ENCODE results near the gene ACTL6B. TPM values are rescaled to one million over a fixed set of nuclear protein-coding genes. Genes with fewer than 3 reads are reported as not detected.

Gene ACTL6B
- total and polyA plus RNA-seq, 2 donors (not counting 3 experiments of a cell fraction or from before 2014, with no cell fraction given), result not detected

DNA sequence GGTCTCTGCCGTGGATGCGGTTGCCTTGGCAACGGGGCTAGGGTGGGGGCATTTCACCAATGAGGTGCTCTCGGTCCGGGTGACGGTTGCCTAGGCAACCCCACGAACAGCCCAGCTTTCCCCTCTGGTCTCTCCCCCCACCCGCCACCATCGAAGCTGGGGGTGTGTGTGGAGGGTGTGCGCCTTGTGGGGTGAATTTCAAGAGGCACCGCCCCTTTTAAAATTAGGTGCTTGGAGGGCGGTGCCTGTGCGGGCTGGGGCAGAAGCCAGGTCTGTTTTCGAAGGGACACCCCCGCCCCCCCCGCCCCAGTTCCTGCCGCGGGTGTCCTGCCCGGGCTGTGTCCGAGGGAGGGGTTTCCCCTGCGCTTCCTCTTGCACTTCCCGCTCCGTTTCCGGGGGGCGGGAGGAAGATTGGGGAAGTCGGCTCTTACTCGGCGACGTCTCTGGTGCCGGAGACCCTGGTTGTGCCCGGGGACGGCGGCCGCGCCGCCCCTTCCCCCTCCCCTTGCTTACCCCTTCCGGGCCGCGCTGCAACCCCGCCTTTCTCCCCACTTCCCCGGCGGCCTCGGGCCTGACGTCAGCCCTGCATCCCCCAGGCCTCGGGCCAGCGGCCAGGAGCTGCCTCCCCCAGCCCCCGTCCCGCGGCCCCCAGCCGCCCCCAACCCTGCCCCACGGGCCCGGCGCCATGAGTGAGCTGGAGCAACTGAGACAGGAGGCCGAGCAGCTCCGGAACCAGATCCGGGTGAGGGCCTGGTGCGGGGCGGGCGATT lies 19.5 kb upstream of the ACTL6B start:
- peaks cover 4% of the 10 kb centered on the region for H3K4me1 ChIP-seq (ENCODE audit: control insufficient read depth, extremely low read depth, insufficient read depth, low read length)
- peaks cover 10 to 33% of the 10 kb centered on the region in 2 experiments for H3K36me3 ChIP-seq (ENCODE audit: control insufficient read depth in 2 of 2, extremely low read depth in 1 of 2, insufficient read depth in 2 of 2, low read length in 2 of 2)
- CTCF ChIA-PET, result interaction anchor here (0.6 to 2.2 kb wide), 10 partner anchors 9 to 245 kb away, joined by 3 to 5 read pairs (median 4); partner anchors contain the start of genes MOSPD3 and POP7
- H3K9me3 ChIP-seq (replicated peaks; ENCODE audit: control insufficient read depth, insufficient read depth, low read length), result no peaks in the 10 kb centered on the region
- H3K4me2 ChIP-seq (ENCODE audit: insufficient read depth, low read length), result peak overlapping the region; percentile 7
- TF ChIP-seq MYC (IDR thresholded peaks at IDR 0.05; ENCODE audit: low read depth, low read length), result no peak
- peak; percentile 37 for TF ChIP-seq POLR2A (IDR thresholded peaks at IDR 0.05; ENCODE audit: low read depth, low read length)
- peak; percentile 45 for TF ChIP-seq POLR2AphosphoS5 (IDR thresholded peaks at IDR 0.05; ENCODE audit: insufficient read depth, low read depth, low read length)
- TF ChIP-seq JUN (IDR thresholded peaks at IDR 0.05; ENCODE audit: borderline replicate concordance, insufficient read depth, insufficient read length, low read depth), result no peak
- TF ChIP-seq EZH2 (IDR thresholded peaks at IDR 0.05; ENCODE audit: borderline replicate concordance, low read depth, low read length, severe bottlenecking), result no peak
- TF ChIP-seq FOS (IDR thresholded peaks at IDR 0.05; ENCODE audit: borderline replicate concordance, insufficient read depth, low read length), result no peak
- TF ChIP-seq, protein P1, sequence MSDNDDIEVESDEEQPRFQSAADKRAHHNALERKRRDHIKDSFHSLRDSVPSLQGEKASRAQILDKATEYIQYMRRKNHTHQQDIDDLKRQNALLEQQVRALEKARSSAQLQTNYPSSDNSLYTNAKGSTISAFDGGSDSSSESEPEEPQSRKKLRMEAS (IDR thresholded peaks at IDR 0.05; ENCODE audit: insufficient read depth, insufficient read length), result no peak
- no peak for TF ChIP-seq CTCF (IDR thresholded peaks at IDR 0.05; ENCODE audit: extremely low read depth in 1 of 2, insufficient read depth in 1 of 2, low read depth in 1 of 2, low read length in 2 of 2)
- TF ChIP-seq GATA2 (IDR thresholded peaks at IDR 0.05; ENCODE audit: insufficient read depth, insufficient read length, low read depth, low read length), result no peak
- peaks cover 0 to 2% of the 10 kb centered on the region in 2 experiments for H3K27me3 ChIP-seq (ENCODE audit: control insufficient read depth in 2 of 2, insufficient read depth in 2 of 2, low read length in 2 of 2)
- FAIRE-seq (peak; percentile 79), DNase-seq (ENCODE audit: low read depth, low spot score) (peak; percentile 59)
- peak overlapping the region; percentile 36 for H3K9ac ChIP-seq (replicated peaks; ENCODE audit: extremely low read depth, insufficient read depth, low read length)
- H3K27ac ChIP-seq (ENCODE audit: insufficient read depth, low read depth, low read length), result no peak overlapping the region
- intact Hi-C loops (cut with micrococcal nuclease) (loop anchor here (5.0 kb wide), 1 partner anchor 208 kb away; no protein-coding TSS in a partner anchor), dilution Hi-C loops (cut with MboI; ENCODE audit: extremely low pct_ligation_motif_present, low sequenced_read_pairs) (no loop called here)
- no TSS peak for BruUV-seq (replicated peaks)
- H2AFZ ChIP-seq (ENCODE audit: low read depth, low read length), result no peak overlapping the region
- POLR2A ChIA-PET, result interaction anchor here (1.0 kb wide), 1 partner anchor 247 kb away, joined by 3 read pairs; the partner anchor contains the start of gene ZCWPW1
- H3K9me1 ChIP-seq (replicated peaks; ENCODE audit: control insufficient read depth, extremely low read depth, insufficient read depth, low read length), result no peaks in the 10 kb centered on the region
- peak overlapping the region; percentile 9 to 88 (median 40) for H3K4me3 ChIP-seq (replicated peaks in 1 of 3; ENCODE audit: insufficient read depth in 1 of 3, low read depth in 1 of 3, low read length in 3 of 3)
- H3K79me2 ChIP-seq (ENCODE audit: control insufficient read depth, insufficient read depth, low read length), result peaks cover 28% of the 10 kb centered on the region
- H4K20me1 ChIP-seq (replicated peaks; ENCODE audit: control insufficient read depth, extremely low read depth, insufficient read depth, low read length), result no peaks in the 10 kb centered on the region
